ENCODE measurements around the gene DRAP1. TPM values are rescaled to one million over a fixed set of nuclear protein-coding genes. Genes with fewer than 3 reads are reported as not detected.

The DRAP1 gene
- polyA plus RNA-seq, 2 of the 4 experiments (the other 2 are of a cell fraction) = 73.7 to 143 TPM

DNA sequence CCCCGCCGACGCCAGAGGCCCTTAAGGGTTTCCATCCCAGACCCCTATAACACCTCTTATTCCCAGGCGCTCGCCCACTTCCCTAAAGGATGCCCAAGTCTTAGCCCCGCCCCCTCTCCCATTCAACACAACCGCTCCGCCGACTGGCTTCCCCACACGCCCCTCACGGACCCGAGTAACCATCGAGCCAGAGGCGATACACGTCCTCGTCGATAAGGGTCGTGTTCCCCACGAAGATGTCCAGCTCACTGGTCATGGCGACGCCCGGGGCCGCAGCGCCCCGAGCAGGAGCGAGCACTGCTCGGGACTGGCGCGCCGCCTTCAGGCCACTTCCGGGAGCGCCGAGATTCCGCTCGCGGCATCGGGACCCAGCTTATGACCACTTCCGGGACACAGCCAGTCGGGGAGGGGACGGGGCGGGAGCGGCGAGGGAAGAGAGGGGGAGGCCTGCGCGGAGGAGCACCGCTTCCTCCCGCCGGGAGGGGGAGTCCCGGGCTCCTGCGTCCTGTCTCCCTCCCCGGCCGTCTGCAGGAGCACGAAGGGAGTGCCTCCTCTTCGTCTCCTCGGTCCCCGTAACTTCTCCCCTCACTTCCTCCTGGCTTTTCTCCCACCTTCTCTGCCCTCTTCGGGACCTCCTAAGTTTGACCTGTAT is 30.9 kb upstream of the DRAP1 start, which contains the start of gene FIBP (continued):
- TF ChIP-seq GATA3 (IDR thresholded peaks at IDR 0.05; ENCODE audit: borderline replicate concordance) (no peak), MAFK (IDR thresholded peaks at IDR 0.05; ENCODE audit: partially characterized antibody) (no peak), CBX8 (IDR thresholded peaks at IDR 0.05) (no peak), MAZ (IDR thresholded peaks at IDR 0.05; ENCODE audit: borderline replicate concordance, low read depth, low read length) (peak; percentile 62), POLR2AphosphoS2 (conservative IDR thresholded peaks at IDR 0.05; ENCODE audit: low read length) (0 out of 2 replicates have a peak, but pooled peaks have one; percentile 75), CBX2 (IDR thresholded peaks at IDR 0.05; ENCODE audit: borderline replicate concordance, low read depth) (no peak), NFE2L2 (conservative IDR thresholded peaks at IDR 0.05; ENCODE audit: low read length) (no peak), CEBPB (IDR thresholded peaks at IDR 0.05) (no peak), HEYL (CRISPR knock-in tag; IDR thresholded peaks at IDR 0.05) (no peak), KDM5A (IDR thresholded peaks at IDR 0.05) (no peak), KDM1A (IDR thresholded peaks at IDR 0.05; ENCODE audit: low read depth) (no peak), ZFP36 (IDR thresholded peaks at IDR 0.05; ENCODE audit: borderline replicate concordance, partially characterized antibody) (no peak), RAD21 (conservative IDR thresholded peaks at IDR 0.05 in 1 of 2, IDR thresholded peaks at IDR 0.05 in 1 of 2) (peak; percentile 45 to 61), CHD4 (IDR thresholded peaks at IDR 0.05; ENCODE audit: borderline replicate concordance) (no peak), BHLHE40 (IDR thresholded peaks at IDR 0.05; ENCODE audit: low read depth, low read length) (no peak), HDAC2 (IDR thresholded peaks at IDR 0.05) (no peak)
- TF ChIP-seq, protein P1, sequence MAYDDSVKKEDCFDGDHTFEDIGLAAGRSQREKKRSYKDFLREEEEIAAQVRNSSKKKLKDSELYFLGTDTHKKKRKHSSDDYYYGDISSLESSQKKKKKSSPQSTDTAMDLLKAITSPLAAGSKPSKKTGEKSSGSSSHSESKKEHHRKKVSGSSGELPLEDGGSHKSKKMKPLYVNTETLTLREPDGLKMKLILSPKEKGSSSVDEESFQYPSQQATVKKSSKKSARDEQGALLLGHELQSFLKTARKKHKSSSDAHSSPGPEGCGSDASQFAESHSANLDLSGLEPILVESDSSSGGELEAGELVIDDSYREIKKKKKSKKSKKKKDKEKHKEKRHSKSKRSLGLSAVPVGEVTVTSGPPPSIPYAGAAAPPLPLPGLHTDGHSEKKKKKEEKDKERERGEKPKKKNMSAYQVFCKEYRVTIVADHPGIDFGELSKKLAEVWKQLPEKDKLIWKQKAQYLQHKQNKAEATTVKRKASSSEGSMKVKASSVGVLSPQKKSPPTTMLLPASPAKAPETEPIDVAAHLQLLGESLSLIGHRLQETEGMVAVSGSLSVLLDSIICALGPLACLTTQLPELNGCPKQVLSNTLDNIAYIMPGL (CRISPR knock-in tag; IDR thresholded peaks at IDR 0.05; ENCODE audit: borderline replicate concordance) = no peak
- TF ChIP-seq, protein P2, sequence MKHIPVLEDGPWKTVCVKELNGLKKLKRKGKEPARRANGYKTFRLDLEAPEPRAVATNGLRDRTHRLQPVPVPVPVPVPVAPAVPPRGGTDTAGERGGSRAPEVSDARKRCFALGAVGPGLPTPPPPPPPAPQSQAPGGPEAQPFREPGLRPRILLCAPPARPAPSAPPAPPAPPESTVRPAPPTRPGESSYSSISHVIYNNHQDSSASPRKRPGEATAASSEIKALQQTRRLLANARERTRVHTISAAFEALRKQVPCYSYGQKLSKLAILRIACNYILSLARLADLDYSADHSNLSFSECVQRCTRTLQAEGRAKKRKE (CRISPR knock-in tag; IDR thresholded peaks at IDR 0.05; ENCODE audit: low read depth) = peak; percentile 16; the same call in 1 of the 2 replicates

DNA sequence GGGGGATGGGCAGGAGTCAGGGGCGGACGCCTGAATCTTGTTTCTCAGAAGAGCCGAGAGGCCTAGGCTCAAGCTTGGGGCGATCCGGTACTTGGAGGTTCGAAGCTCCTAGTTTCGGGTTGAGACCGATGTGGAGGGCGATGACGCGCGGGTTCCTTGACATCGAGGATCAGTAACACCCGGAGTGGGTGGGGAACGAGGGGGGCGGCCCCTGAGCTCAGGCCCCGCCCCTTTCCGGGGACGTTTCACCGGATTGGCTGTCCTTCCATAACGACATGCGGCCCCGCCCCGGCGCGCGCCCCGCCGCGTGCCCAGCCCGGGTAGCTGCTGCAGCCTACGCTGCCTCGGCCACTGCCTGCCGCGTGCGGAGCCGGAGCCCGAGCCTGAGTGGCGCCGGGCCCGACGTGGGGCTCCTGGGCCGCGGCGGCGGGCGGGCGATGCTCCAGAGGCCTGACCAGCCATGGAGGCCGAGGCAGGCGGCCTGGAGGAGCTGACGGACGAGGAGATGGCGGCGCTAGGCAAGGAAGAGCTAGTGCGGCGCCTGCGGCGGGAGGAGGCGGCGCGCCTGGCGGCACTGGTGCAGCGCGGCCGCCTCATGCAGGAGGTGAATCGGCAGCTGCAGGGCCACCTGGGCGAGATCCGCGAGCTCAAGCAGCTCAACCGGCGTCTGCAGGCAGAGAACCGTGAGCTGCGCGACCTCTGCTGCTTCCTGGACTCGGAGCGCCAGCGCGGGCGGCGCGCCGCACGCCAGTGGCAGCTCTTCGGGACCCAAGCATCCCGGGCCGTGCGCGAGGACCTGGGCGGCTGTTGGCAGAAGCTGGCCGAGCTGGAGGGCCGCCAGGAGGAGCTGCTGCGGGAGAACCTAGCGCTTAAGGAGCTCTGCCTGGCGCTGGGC is 28.7 kb upstream of the DRAP1 start, which contains the start of gene CCDC85B:
Gene CCDC85B (plus strand): TSS at position 350 of the 895 bp plus-strand sequence. CDS start 111 bp downstream, at position 461.
- Histone ChIP-seq H3K27ac (peak within 1 kb of the TSS; percentile 87 to 96), H3K9me3 (no peaks in the 10 kb centered on the region), H3K4me3 (peak within 1 kb of the TSS; percentile 69), H3K4me2 (peak within 1 kb of the TSS; percentile 97), H3K4me1 (peaks cover 56% of the 10 kb centered on the region)
- FAIRE-seq (no peak), ATAC-seq (peak; percentile 30 to 57), DNase-seq (ENCODE audit: low read depth in 1 of 2, low spot score in 1 of 2) (peak; percentile 93 to 94)
- under 1% methylated on average over 29 of the region's 94 CpGs for WGBS (ENCODE audit: missing lambda C conversion rate)
- ChIA-PET POLR2A (interaction anchor here (0.5 to 4.3 kb wide), 18 partner anchors 8 to 179 kb away, joined by 3 to 38 read pairs (median 4); partner anchors contain the start of genes C11orf68, CFL1, FOSL1 and KAT5), CTCF (interaction anchor here (0.5 to 20.5 kb wide), 18 partner anchors 11 to 187 kb away, joined by 3 to 618 read pairs (median 6); partner anchors contain the start of genes C11orf68, CFL1, CTSW and DRAP1)
- TF ChIP-seq, protein P3, sequence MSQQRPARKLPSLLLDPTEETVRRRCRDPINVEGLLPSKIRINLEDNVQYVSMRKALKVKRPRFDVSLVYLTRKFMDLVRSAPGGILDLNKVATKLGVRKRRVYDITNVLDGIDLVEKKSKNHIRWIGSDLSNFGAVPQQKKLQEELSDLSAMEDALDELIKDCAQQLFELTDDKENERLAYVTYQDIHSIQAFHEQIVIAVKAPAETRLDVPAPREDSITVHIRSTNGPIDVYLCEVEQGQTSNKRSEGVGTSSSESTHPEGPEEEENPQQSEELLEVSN (IDR thresholded peaks at IDR 0.05; ENCODE audit: borderline replicate concordance, low read depth) = peak; percentile 77
- TF ChIP-seq, protein P1 (CRISPR knock-in tag; IDR thresholded peaks at IDR 0.05; ENCODE audit: borderline replicate concordance) = no peak
- TF ChIP-seq GATA3 (IDR thresholded peaks at IDR 0.05; ENCODE audit: borderline replicate concordance) = no peak
- TF ChIP-seq FOXS1 (CRISPR knock-in tag; IDR thresholded peaks at IDR 0.05) = no peak
- 0 out of 3 replicates have a peak, but pooled peaks have one; percentile 10 for TF ChIP-seq SMC3 (IDR thresholded peaks at IDR 0.05)
- TF ChIP-seq, protein P4, sequence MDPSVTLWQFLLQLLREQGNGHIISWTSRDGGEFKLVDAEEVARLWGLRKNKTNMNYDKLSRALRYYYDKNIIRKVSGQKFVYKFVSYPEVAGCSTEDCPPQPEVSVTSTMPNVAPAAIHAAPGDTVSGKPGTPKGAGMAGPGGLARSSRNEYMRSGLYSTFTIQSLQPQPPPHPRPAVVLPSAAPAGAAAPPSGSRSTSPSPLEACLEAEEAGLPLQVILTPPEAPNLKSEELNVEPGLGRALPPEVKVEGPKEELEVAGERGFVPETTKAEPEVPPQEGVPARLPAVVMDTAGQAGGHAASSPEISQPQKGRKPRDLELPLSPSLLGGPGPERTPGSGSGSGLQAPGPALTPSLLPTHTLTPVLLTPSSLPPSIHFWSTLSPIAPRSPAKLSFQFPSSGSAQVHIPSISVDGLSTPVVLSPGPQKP (IDR thresholded peaks at IDR 0.05; ENCODE audit: low read depth, low read length) = no peak
- no peak for TF ChIP-seq RCOR1 (IDR thresholded peaks at IDR 0.05; ENCODE audit: low read depth, low read length)
- TF ChIP-seq HOXB13 (CRISPR knock-in tag; IDR thresholded peaks at IDR 0.05; ENCODE audit: low read depth) = 0 out of 2 replicates have a peak, but pooled peaks have one; percentile 27
- no peak for TF ChIP-seq RAD21 (conservative IDR thresholded peaks at IDR 0.05 in 1 of 2, IDR thresholded peaks at IDR 0.05 in 1 of 2)
- TF ChIP-seq, protein P5, sequence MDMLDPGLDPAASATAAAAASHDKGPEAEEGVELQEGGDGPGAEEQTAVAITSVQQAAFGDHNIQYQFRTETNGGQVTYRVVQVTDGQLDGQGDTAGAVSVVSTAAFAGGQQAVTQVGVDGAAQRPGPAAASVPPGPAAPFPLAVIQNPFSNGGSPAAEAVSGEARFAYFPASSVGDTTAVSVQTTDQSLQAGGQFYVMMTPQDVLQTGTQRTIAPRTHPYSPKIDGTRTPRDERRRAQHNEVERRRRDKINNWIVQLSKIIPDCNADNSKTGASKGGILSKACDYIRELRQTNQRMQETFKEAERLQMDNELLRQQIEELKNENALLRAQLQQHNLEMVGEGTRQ (IDR thresholded peaks at IDR 0.05) = peak; percentile 17
- no peak for TF ChIP-seq KDM5A (IDR thresholded peaks at IDR 0.05)

Data from A549 (cell line).